ENCODE measurements around the gene COA3. TPM values are rescaled to one million over a fixed set of nuclear protein-coding genes. Genes with fewer than 3 reads are reported as not detected.

COA3 gene
- total RNA-seq, 1 experiment from 2014 or later: 48.8 TPM

DNA sequence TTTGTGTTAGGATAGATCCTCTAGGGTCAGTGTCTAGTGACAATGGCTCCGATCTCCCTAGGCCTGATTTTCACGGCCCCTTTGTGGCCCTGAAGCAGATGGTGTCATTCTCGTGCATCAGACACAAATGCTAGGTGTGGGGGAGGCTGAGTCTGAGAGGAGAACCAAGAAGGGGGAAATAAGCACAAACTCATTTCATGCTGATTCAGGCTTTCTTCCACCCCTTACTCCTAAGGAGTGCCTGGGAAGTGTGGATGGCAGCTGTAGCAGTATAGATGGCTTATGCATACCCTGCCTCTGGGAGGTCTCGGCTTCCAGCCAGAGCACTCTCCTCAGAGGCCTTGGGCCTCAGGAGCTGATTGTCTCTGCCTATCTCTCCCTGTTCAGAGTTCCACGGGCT, 19.9 kb downstream of the COA3 start:
- ATAC-seq (no peak), DNase-seq (ENCODE audit: low read depth, low spot score) (no peak)
- intact Hi-C loops (cut with micrococcal nuclease; ENCODE audit: unreplicated experiment) (no loop called here), in situ Hi-C loops (cut with HindIII; ENCODE audit: low pct_unique_long_range_greater_than_20kb, low sequenced_read_pairs) (no loop called here)
- TF ChIP-seq, protein P1, sequence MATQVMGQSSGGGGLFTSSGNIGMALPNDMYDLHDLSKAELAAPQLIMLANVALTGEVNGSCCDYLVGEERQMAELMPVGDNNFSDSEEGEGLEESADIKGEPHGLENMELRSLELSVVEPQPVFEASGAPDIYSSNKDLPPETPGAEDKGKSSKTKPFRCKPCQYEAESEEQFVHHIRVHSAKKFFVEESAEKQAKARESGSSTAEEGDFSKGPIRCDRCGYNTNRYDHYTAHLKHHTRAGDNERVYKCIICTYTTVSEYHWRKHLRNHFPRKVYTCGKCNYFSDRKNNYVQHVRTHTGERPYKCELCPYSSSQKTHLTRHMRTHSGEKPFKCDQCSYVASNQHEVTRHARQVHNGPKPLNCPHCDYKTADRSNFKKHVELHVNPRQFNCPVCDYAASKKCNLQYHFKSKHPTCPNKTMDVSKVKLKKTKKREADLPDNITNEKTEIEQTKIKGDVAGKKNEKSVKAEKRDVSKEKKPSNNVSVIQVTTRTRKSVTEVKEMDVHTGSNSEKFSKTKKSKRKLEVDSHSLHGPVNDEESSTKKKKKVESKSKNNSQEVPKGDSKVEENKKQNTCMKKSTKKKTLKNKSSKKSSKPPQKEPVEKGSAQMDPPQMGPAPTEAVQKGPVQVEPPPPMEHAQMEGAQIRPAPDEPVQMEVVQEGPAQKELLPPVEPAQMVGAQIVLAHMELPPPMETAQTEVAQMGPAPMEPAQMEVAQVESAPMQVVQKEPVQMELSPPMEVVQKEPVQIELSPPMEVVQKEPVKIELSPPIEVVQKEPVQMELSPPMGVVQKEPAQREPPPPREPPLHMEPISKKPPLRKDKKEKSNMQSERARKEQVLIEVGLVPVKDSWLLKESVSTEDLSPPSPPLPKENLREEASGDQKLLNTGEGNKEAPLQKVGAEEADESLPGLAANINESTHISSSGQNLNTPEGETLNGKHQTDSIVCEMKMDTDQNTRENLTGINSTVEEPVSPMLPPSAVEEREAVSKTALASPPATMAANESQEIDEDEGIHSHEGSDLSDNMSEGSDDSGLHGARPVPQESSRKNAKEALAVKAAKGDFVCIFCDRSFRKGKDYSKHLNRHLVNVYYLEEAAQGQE (IDR thresholded peaks at IDR 0.05; ENCODE audit: insufficient read depth in 1 of 2, low read depth in 2 of 2, low read length in 1 of 2): no peak
- ChIA-PET CTCF (no interaction called here), POLR2A (no interaction called here)
- H3K4me3 ChIP-seq (ENCODE audit: low read depth in 2 of 2, low read length in 2 of 2): no peak overlapping the region
- no TSS peak for BruUV-seq (replicated peaks)
- no peak overlapping the region for H3K27ac ChIP-seq (ENCODE audit: low read length)
- H3K27me3 ChIP-seq (ENCODE audit: control insufficient read depth, insufficient read depth, low read length): no peaks in the 10 kb centered on the region
- H3K36me3 ChIP-seq (ENCODE audit: control insufficient read depth, insufficient read depth, low read length): no peaks in the 10 kb centered on the region
- no peaks in the 10 kb centered on the region for H3K9me3 ChIP-seq (ENCODE audit: control insufficient read depth, insufficient read depth, low read depth, low read length)
- H3K4me1 ChIP-seq (ENCODE audit: control insufficient read depth, insufficient read depth, low read length): peaks cover 28% of the 10 kb centered on the region

DNA sequence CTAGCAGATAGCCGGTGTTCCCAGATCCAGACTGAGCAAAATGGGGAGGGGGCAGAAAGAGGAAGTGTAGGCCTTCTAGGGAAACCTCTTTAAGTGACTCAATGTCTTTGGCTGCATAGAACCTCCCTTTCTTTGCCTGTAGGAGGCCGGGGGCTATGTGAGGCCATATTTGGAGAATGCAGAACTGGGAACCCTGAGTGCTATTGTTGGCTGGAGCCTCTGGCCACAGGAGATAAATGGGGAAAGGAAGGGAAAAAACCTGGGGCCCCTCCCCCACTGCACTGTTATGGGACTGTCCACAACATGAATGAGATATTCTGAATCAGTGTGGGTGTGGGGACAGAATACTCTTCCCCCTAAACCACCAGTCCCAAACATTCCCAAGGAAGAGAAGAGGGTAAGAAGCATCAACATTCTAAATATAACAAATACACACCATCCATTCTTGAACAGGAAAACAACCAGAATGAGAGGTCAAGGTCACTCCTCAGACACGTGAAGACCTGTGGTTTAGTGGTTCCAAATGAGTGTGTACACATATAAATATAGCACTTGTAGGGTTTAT, 22.9 kb downstream of the COA3 start:
- TF ChIP-seq SIN3A (IDR thresholded peaks at IDR 0.05; ENCODE audit: borderline replicate concordance, insufficient read depth, low read depth, low read length) (no peak), TCF7L2 (IDR thresholded peaks at IDR 0.05; ENCODE audit: low read depth, low read length) (no peak), POLR2AphosphoS5 (IDR thresholded peaks at IDR 0.05; ENCODE audit: low read depth, low read length) (no peak)
- TF ChIP-seq, protein P1 (IDR thresholded peaks at IDR 0.05; ENCODE audit: insufficient read depth in 1 of 2, low read depth in 2 of 2, low read length in 1 of 2): no peak
- TF ChIP-seq, protein P2, sequence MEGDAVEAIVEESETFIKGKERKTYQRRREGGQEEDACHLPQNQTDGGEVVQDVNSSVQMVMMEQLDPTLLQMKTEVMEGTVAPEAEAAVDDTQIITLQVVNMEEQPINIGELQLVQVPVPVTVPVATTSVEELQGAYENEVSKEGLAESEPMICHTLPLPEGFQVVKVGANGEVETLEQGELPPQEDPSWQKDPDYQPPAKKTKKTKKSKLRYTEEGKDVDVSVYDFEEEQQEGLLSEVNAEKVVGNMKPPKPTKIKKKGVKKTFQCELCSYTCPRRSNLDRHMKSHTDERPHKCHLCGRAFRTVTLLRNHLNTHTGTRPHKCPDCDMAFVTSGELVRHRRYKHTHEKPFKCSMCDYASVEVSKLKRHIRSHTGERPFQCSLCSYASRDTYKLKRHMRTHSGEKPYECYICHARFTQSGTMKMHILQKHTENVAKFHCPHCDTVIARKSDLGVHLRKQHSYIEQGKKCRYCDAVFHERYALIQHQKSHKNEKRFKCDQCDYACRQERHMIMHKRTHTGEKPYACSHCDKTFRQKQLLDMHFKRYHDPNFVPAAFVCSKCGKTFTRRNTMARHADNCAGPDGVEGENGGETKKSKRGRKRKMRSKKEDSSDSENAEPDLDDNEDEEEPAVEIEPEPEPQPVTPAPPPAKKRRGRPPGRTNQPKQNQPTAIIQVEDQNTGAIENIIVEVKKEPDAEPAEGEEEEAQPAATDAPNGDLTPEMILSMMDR (IDR thresholded peaks at IDR 0.05): no peak
- intact Hi-C loops (cut with micrococcal nuclease; ENCODE audit: unreplicated experiment): no loop called here
- POLR2A ChIA-PET: no interaction called here
- Histone ChIP-seq H3K4me3 (ENCODE audit: low read depth in 2 of 2, low read length in 2 of 2) (no peak overlapping the region), H3K27ac (ENCODE audit: low read length) (no peak overlapping the region), H3K9me3 (ENCODE audit: control insufficient read depth, insufficient read depth, low read depth, low read length) (no peaks in the 10 kb centered on the region), H3K4me1 (ENCODE audit: control insufficient read depth, insufficient read depth, low read length) (peaks cover 13% of the 10 kb centered on the region), H3K27me3 (ENCODE audit: control insufficient read depth, insufficient read depth, low read length) (no peaks in the 10 kb centered on the region), H3K36me3 (ENCODE audit: control insufficient read depth, insufficient read depth, low read length) (no peaks in the 10 kb centered on the region)
- ATAC-seq: no peak
- BruUV-seq (replicated peaks): no TSS peak
- in situ Hi-C loops (cut with HindIII; ENCODE audit: low pct_unique_long_range_greater_than_20kb, low sequenced_read_pairs): no loop called here
- no peak for DNase-seq (ENCODE audit: low read depth, low spot score)
- CTCF ChIA-PET: no interaction called here

Measured in Panc1 (cell line).